Body of pancreas (tissue), 4 donors: ENCODE results near the gene PRSS2. TPM values are rescaled to one million over a fixed set of nuclear protein-coding genes. Genes with fewer than 3 reads are reported as not detected.
"Not testable (repeated sequence)": the region's sequence is repeated elsewhere in the genome, so short reads cannot be mapped to it uniquely, and the experiment has no call there.

Source experiments
- ATAC-seq: fragments of 150-250 bp; one replicate; pipeline ENCODE4 v1.9.1; 2016
- DNase-seq, 4 donors: peaks; one replicate each; pipeline ENCODE4 v3.0.0-alpha.2; 2019
- H3K27ac ChIP-seq, 4 donors: fragments of 200-600 bp; sonication (generic); 1 replicate in 3 of 4; 2 replicates in 1 of 4; pipeline versions ENCODE4 v1.5.1 to v1.6.1; 2016 to 2019; ENCODE audit warnings: mild to moderate bottlenecking in 1 of 4, mixed read lengths in 1 of 4, moderate library complexity in 1 of 4
- H3K27me3 ChIP-seq, 2 donors: fragments of 200-600 bp; sonication (generic); one replicate each; pipeline ENCODE4 v1.6.0; 2016; ENCODE audit warnings: mild to moderate bottlenecking in 1 of 2
- H3K36me3 ChIP-seq, 2 donors: fragments of 200-600 bp; sonication (generic); replicated peaks in 1 of 2; 2 replicates each; pipeline ENCODE4 v1.5.1; 2016; ENCODE audit warnings: low read depth in 2 of 2; ENCODE audit not compliant: insufficient read depth in 1 of 2
- H3K4me1 ChIP-seq: fragments of 200-600 bp; sonication (generic); one replicate; pipeline ENCODE4 v1.6.0; 2016
- H3K4me3 ChIP-seq, 2 donors: fragments of 200-600 bp; sonication (generic); 1 replicate in 1 of 2; 2 replicates in 1 of 2; pipeline ENCODE4 v1.5.1; 2016 to 2019
- H3K9me3 ChIP-seq, 3 donors: fragments of 200-600 bp; sonication (generic); 1 replicate in 2 of 3; 2 replicates in 1 of 3; pipeline ENCODE4 v1.5.1; 2016
- CTCF ChIP-seq, 7 experiments: fragments of 450-650 bp in 4 of 7; fragments of 200-600 bp in 3 of 7; sonication (generic) in 3 of 7; IDR thresholded peaks; one replicate each; pipeline ENCODE4 v1.5.1; 2016 to 2019; ENCODE audit warnings: antibody characterized with exemption in 7 of 7
- POLR2A ChIP-seq, 3 donors: fragments of 450-650 bp; IDR thresholded peaks; one replicate each; pipeline ENCODE4 v1.6.1; 2016; ENCODE audit warnings: antibody characterized with exemption in 3 of 3, mild to moderate bottlenecking in 2 of 3
- WGBS, 2 donors: methylation state at CpG; one replicate each; pipeline ENCODE4 v1.1.5; 2017; 5-methylcytosine and 5-hydroxymethylcytosine counted together
- intact Hi-C: fragments of 100-400 bp; cut with DNase I; formaldehyde crosslinking; loops from one replicate; pipeline ENCODE4 v1.15.1; 2023
- total RNA-seq, 2 donors: library from RNA; depleted of rRNA; stranded (reverse); fragments of >200 nt; gene quantifications; one replicate each; pipeline ENCODE4 v1.1.0, GENCODE V29; 2016

Gene PRSS2
- total RNA-seq, 2 donors from 2014 or later, result 15,993 to 74,693 TPM

DNA sequence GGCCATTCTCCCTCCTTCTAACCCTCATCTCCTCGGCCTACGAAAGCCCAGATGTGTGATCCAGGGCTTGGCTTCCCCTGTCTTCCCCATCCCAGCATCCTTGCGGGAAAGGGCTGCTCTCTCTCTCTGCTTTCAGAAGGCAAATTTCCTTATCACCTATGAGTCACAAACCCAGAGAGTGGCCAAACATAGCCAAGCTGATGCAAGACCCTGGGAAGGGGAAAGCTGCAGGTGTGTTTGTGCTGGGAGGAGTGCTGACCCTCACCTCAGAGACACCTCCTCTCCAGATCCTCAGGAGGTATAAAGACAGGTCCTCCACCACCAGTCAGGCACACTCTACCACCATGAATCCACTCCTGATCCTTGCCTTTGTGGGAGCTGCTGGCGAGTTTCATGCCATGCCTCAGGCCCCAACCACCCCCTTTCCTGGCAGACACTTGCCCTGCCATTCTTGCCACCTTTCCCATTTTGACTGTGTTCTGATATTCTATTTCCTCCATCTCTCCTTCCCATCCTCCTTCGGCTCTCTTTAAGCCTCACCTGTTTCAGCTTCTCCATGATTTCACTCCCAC lies 10.6 kb upstream of the PRSS2 start:
- peak overlapping the region; percentile 74 to 89 (median 84) for H3K27ac ChIP-seq
- no peak overlapping the region for H3K4me3 ChIP-seq
- DNase-seq, result peak; percentile 89 to 94 (median 92)
- H3K27me3 ChIP-seq, result no peaks in the 10 kb centered on the region
- TF ChIP-seq CTCF (IDR thresholded peaks at IDR 0.05) (no peak), POLR2A (IDR thresholded peaks at IDR 0.05) (peak; percentile 69 to 98 (median 96))
- intact Hi-C loops, result no loop called here
- H3K4me1 ChIP-seq, result peaks cover 62% of the 10 kb centered on the region
- WGBS, 2 donors, result 19 to 25% methylated on average over 5 of the region's 5 CpGs
- ATAC-seq, result peak; percentile 92
- H3K9me3 ChIP-seq, result no peaks in the 10 kb centered on the region
- no peaks in the 10 kb centered on the region for H3K36me3 ChIP-seq

DNA sequence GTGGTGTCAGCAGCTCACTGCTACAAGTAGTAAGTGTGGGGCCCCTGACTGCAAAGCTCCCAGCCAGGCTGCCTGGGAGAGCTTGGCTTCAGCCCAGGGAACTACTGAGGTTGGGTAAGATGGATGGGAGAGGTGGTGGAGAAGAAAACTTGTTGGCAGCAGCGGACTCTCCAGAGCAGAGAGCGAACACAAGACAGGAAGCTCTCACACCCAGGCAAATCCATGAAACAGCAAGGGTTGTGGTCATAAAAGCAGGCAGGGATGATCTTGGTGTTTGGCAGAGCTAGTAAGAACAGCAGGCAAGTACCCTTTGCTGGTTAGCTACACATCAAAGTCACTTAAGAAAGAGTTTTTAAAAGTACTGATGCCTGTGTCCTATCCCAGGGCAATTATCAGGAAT lies 9.2 kb upstream of the PRSS2 start:
- Histone ChIP-seq H3K27ac (peak overlapping the region; percentile 74 to 89 (median 84)), H3K4me1 (peaks cover 48% of the 10 kb centered on the region)
- H3K36me3 ChIP-seq, intact Hi-C loops, H3K9me3 ChIP-seq, H3K4me3 ChIP-seq, ATAC-seq, H3K27me3 ChIP-seq: not testable (repeated sequence)
- peak in 1 of 4 donors; percentile 44 for DNase-seq
- WGBS, 2 donors, result 48 to 50% methylated on average over 2 of the region's 2 CpGs

DNA sequence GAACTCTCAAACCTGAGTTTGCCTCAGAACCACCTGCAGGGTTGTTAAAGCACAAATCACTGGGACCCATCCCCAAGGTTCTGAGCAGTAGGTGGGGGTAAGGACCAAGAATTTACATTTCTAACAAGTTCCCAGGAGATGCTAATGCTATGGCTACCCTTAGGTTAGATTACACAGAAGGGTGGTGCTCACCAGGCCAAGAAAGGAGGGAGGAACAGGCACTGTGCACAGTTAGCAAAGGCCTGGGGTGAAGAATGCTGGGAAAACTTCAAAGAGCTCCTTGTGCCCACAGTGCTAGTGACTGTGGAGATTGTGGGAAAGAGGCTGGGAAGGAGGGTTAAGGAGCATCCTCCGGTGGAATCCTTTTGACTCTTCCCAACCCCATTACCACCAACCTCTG lies 8.7 kb upstream of the PRSS2 start:
- H3K9me3 ChIP-seq, result no peaks in the 10 kb centered on the region
- H3K27me3 ChIP-seq, result no peaks in the 10 kb centered on the region
- H3K4me1 ChIP-seq, result peaks cover 43% of the 10 kb centered on the region
- 86 to 92% methylated on average over 1 of the region's 1 CpG for WGBS, 2 donors
- peak overlapping the region in 3 of 4 donors; percentile 82 to 89 (median 87) for H3K27ac ChIP-seq
- intact Hi-C loops, result no loop called here
- no peak for ATAC-seq
- DNase-seq, result no peak
- TF ChIP-seq CTCF (IDR thresholded peaks at IDR 0.05) (no peak), POLR2A (IDR thresholded peaks at IDR 0.05) (no peak)
- H3K36me3 ChIP-seq, result no peaks in the 10 kb centered on the region
- H3K4me3 ChIP-seq, result no peak overlapping the region

DNA sequence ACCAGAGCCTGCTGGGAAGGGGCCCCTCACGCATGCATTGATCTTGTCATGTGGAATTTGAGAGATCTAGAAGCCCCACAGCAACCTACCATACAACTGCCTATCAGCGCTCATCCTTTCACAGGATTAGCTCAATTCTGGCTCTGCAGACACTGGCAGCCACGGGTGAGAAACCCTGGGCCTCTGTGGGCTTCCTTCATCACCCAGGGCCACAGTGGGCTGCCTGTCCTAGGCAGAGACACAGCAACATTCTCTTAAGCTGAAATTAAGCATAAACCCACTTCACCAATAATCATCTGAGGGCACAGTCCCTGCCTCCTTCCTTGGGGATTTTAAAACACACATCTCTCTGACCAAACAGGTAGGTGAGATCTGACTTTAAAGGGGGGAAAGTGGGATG lies 3.3 kb upstream of the PRSS2 start:
- no peak overlapping the region for H3K4me3 ChIP-seq
- no peaks in the 10 kb centered on the region for H3K9me3 ChIP-seq
- TF ChIP-seq CTCF (IDR thresholded peaks at IDR 0.05) (no peak), POLR2A (IDR thresholded peaks at IDR 0.05) (no peak)
- DNase-seq, result no peak
- intact Hi-C loops, result no loop called here
- ATAC-seq, result no peak
- no peaks in the 10 kb centered on the region for H3K27me3 ChIP-seq
- H3K27ac ChIP-seq, result peak overlapping the region in 3 of 4 donors; percentile 21 to 86 (median 85)
- no peaks in the 10 kb centered on the region for H3K36me3 ChIP-seq
- peaks cover 49% of the 10 kb centered on the region for H3K4me1 ChIP-seq
- 71 to 78% methylated on average over 3 of the region's 3 CpGs for WGBS, 2 donors

DNA sequence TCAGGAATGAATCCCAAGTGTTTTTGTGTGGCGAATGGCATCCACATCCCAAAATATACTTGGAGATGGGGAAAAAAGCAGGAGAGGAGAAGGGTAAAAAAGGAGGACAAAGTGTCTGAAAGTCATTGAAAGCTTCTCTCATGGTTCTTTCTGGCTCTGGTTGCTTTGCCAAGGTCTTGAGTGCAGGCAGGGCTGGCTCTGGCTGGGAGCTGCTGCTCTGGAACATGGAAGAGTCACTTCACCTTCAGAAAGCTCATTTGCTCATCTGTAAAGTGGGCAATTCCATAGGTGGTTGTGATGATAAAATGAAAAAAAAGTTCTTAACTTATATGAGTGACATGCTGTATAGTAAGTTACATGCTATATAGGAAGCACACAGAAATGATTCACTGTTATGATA lies 2.9 kb upstream of the PRSS2 start:
- DNase-seq (no peak), ATAC-seq (no peak)
- Histone ChIP-seq H3K27me3 (no peaks in the 10 kb centered on the region), H3K4me1 (peaks cover 51% of the 10 kb centered on the region), H3K36me3 (no peaks in the 10 kb centered on the region), H3K9me3 (no peaks in the 10 kb centered on the region), H3K4me3 (no peak overlapping the region), H3K27ac (peak overlapping the region in 2 of 4 donors; percentile 85 to 86)
- intact Hi-C loops, result no loop called here
- WGBS, 2 donors, result 94 to 97% methylated on average over 1 of the region's 1 CpG
- no peak for TF ChIP-seq CTCF (IDR thresholded peaks at IDR 0.05)
- TF ChIP-seq POLR2A (IDR thresholded peaks at IDR 0.05), result no peak

GRCh38 chr7:142768885-142769284 lies 1.9 kb upstream of the PRSS2 start:
- WGBS, 2 donors, result 40 to 54% methylated on average over 3 of the region's 3 CpGs
- peak overlapping the region; percentile 32 to 86 (median 84) for H3K27ac ChIP-seq
- H3K36me3 ChIP-seq, H3K4me3 ChIP-seq, ATAC-seq, intact Hi-C loops, H3K9me3 ChIP-seq, H3K27me3 ChIP-seq: not testable (repeated sequence)
- DNase-seq, result peak in 3 of 4 donors; percentile 50 to 78 (median 76)
- H3K4me1 ChIP-seq, result peaks cover 58% of the 10 kb centered on the region
